ENCODE results near the gene TBX21.

The TBX21 gene

DNA sequence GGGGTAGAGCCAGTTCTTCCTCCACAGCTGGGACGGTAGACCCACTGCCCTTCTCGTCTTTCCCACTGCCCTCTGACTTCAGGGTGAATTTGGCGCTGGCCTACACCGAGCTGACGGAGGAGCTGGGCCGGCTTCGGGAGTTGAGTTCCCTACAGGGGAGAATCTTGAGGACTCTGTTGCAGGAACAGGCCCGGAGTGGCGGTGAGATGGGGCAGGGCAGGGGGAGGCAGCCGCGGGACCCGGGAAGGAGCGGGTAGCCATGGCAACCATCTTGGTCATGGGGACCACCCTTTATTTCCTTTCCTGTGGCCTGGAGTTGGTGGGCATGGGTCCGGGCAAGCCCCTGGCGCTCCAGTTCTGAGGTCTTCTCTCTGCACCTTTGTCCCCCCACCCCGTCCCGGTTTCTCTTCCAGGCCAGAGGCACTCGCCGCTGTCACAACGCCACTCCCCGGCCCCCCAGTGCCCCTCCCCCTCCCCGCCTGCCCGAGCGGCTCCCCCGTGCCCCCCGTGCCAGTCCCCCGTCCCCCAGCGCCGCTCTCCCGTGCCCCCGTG, 24.6 kb upstream of the TBX21 start:
- WGBS, 2 donors (ENCODE audit: extremely low coverage in 2 of 2, insufficient read length in 2 of 2, insufficient replicate concordance in 1 of 2) = no CpG with 5 or more reads among the region's 31 CpGs
- Histone ChIP-seq H2BK5ac (ENCODE audit: low read length) (peak overlapping the region; percentile 85), H2BK15ac (ENCODE audit: low read length) (no peak overlapping the region), H3K9ac (ENCODE audit: low read depth, low read length, poor library complexity) (peak overlapping the region; percentile 50), H4K8ac (ENCODE audit: low read depth, low read length) (no peak overlapping the region), H2AFZ (ENCODE audit: low read length) (no peak overlapping the region), H3K36me3 (replicated peaks in 1 of 2; ENCODE audit: control insufficient read depth in 2 of 2, insufficient read depth in 2 of 2, low read length in 2 of 2) (peaks cover 13 to 25% of the 10 kb centered on the region in 2 donors), H3K79me1 (ENCODE audit: low read depth, low read length) (no peaks in the 10 kb centered on the region), H3K27me3 (ENCODE audit: control insufficient read depth in 3 of 3, insufficient read depth in 3 of 3, low read depth in 1 of 3, low read length in 3 of 3) (peaks cover 0 to 8% (median 0%) of the 10 kb centered on the region in 3 experiments), H2BK120ac (ENCODE audit: low read depth, low read length) (no peak overlapping the region), H3K27ac (replicated peaks; ENCODE audit: low read length) (no peak overlapping the region), H3K18ac (ENCODE audit: low read length) (no peak overlapping the region), H3K4me3 (ENCODE audit: low read length in 2 of 2) (peak overlapping the region in 1 of 2 donors; percentile 25), H4K91ac (ENCODE audit: low read depth, low read length, poor library complexity) (no peak overlapping the region), H3K14ac (ENCODE audit: low read length) (no peak overlapping the region), H3K23ac (ENCODE audit: low read depth, low read length, poor library complexity) (no peak overlapping the region), H2AK5ac (ENCODE audit: low read depth, low read length) (no peak overlapping the region), H2BK12ac (ENCODE audit: low read length) (no peak overlapping the region), H3K4me2 (ENCODE audit: insufficient read depth, low read length, poor library complexity, severe bottlenecking) (no peak overlapping the region), H3K4me1 (ENCODE audit: control insufficient read depth in 2 of 2, insufficient read depth in 1 of 2, low read depth in 1 of 2, low read length in 2 of 2) (peaks cover 3 to 13% of the 10 kb centered on the region in 2 donors), H3K9me3 (replicated peaks in 1 of 2; ENCODE audit: control insufficient read depth in 2 of 2, insufficient read depth in 1 of 2, low read depth in 1 of 2, low read length in 2 of 2) (no peaks in the 10 kb centered on the region), H3K4ac (ENCODE audit: low read length) (no peak overlapping the region)
- no peak for DNase-seq (ENCODE audit: low spot score)

DNA sequence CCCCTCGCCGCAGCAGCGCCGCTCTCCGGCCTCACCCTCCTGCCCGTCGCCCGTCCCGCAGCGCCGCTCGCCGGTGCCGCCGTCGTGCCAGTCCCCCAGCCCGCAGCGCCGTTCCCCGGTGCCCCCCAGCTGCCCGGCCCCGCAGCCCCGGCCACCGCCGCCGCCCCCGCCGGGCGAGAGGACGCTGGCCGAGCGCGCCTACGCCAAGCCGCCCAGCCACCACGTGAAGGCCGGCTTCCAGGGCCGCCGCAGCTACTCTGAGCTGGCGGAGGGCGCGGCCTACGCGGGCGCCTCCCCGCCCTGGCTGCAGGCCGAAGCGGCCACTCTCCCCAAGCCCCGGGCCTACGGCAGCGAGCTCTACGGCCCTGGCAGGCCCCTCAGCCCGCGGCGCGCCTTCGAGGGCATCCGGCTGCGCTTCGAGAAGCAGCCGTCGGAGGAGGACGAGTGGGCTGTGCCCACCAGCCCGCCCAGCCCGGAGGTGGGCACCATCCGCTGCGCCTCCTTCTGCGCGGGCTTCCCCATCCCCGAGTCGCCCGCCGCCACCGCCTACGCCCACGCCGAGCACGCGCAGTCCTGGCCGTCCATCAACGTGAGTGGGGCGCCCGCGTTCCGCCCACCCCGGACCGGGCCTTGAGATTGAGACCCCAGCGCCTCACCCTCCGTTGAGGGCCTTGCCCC, 24.0 kb upstream of the TBX21 start:
- no peak for DNase-seq (ENCODE audit: low spot score)

DNA sequence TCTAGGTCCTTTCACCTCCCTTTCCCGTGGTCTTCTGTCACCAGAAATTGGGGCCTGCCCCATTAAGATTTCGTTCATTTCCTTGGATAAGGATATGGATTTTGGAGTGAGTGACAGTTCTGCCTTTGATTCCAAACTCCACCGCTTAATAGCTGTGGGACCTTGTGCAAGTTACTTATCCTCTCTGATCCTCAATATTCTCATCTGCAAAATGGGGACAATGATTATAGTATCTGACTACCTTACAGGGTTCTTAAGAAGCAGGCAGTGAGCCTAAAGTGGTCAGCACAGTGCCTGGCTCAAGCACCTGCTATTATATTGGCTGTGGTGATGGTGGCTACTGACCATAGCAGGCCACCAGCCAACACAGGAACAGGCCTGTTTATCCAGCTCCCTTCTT, 23.4 kb upstream of the TBX21 start:
- Histone ChIP-seq H3K4me2 (ENCODE audit: insufficient read depth, low read length, poor library complexity, severe bottlenecking) (no peak overlapping the region), H3K23ac (ENCODE audit: low read depth, low read length, poor library complexity) (no peak overlapping the region), H2AK5ac (ENCODE audit: low read depth, low read length) (no peak overlapping the region), H2BK15ac (ENCODE audit: low read length) (no peak overlapping the region), H2AFZ (ENCODE audit: low read length) (no peak overlapping the region), H3K4ac (ENCODE audit: low read length) (no peak overlapping the region), H3K14ac (ENCODE audit: low read length) (no peak overlapping the region), H3K4me1 (ENCODE audit: control insufficient read depth in 2 of 2, insufficient read depth in 1 of 2, low read depth in 1 of 2, low read length in 2 of 2) (peaks cover 3 to 16% of the 10 kb centered on the region in 2 donors), H2BK12ac (ENCODE audit: low read length) (no peak overlapping the region), H3K18ac (ENCODE audit: low read length) (no peak overlapping the region), H3K27ac (replicated peaks; ENCODE audit: low read length) (no peak overlapping the region), H4K8ac (ENCODE audit: low read depth, low read length) (no peak overlapping the region), H3K79me1 (ENCODE audit: low read depth, low read length) (no peaks in the 10 kb centered on the region), H3K27me3 (ENCODE audit: control insufficient read depth in 3 of 3, insufficient read depth in 3 of 3, low read depth in 1 of 3, low read length in 3 of 3) (peaks cover 0 to 8% (median 3%) of the 10 kb centered on the region in 3 experiments), H2BK5ac (ENCODE audit: low read length) (no peak overlapping the region), H2BK120ac (ENCODE audit: low read depth, low read length) (no peak overlapping the region), H3K4me3 (ENCODE audit: low read length in 2 of 2) (no peak overlapping the region), H3K9me3 (replicated peaks in 1 of 2; ENCODE audit: control insufficient read depth in 2 of 2, insufficient read depth in 1 of 2, low read depth in 1 of 2, low read length in 2 of 2) (no peaks in the 10 kb centered on the region), H3K9ac (ENCODE audit: low read depth, low read length, poor library complexity) (no peak overlapping the region), H4K91ac (ENCODE audit: low read depth, low read length, poor library complexity) (no peak overlapping the region), H3K36me3 (replicated peaks in 1 of 2; ENCODE audit: control insufficient read depth in 2 of 2, insufficient read depth in 2 of 2, low read length in 2 of 2) (peaks cover 13 to 25% of the 10 kb centered on the region in 2 donors)
- no CpG with 5 or more reads among the region's 3 CpGs for WGBS, 2 donors (ENCODE audit: extremely low coverage in 2 of 2, insufficient read length in 2 of 2, insufficient replicate concordance in 1 of 2)
- no peak for DNase-seq (ENCODE audit: low spot score)

More for the DNA sequence above, 24.0 kb upstream of the TBX21 start:
- Histone ChIP-seq H3K4me3 (ENCODE audit: low read length in 2 of 2) (no peak overlapping the region), H3K4ac (ENCODE audit: low read length) (no peak overlapping the region), H3K18ac (ENCODE audit: low read length) (peak overlapping the region; percentile 76), H3K79me1 (ENCODE audit: low read depth, low read length) (no peaks in the 10 kb centered on the region), H3K27ac (replicated peaks; ENCODE audit: low read length) (no peak overlapping the region), H2AFZ (ENCODE audit: low read length) (no peak overlapping the region), H2BK15ac (ENCODE audit: low read length) (no peak overlapping the region), H2BK120ac (ENCODE audit: low read depth, low read length) (no peak overlapping the region), H3K27me3 (ENCODE audit: control insufficient read depth in 3 of 3, insufficient read depth in 3 of 3, low read depth in 1 of 3, low read length in 3 of 3) (peaks cover 0 to 8% (median 0%) of the 10 kb centered on the region in 3 experiments), H3K9me3 (replicated peaks in 1 of 2; ENCODE audit: control insufficient read depth in 2 of 2, insufficient read depth in 1 of 2, low read depth in 1 of 2, low read length in 2 of 2) (no peaks in the 10 kb centered on the region), H3K4me1 (ENCODE audit: control insufficient read depth in 2 of 2, insufficient read depth in 1 of 2, low read depth in 1 of 2, low read length in 2 of 2) (peaks cover 3 to 13% of the 10 kb centered on the region in 2 donors), H3K36me3 (replicated peaks in 1 of 2; ENCODE audit: control insufficient read depth in 2 of 2, insufficient read depth in 2 of 2, low read length in 2 of 2) (peaks cover 13 to 25% of the 10 kb centered on the region in 2 donors), H2BK5ac (ENCODE audit: low read length) (no peak overlapping the region), H3K9ac (ENCODE audit: low read depth, low read length, poor library complexity) (peak overlapping the region; percentile 52), H2BK12ac (ENCODE audit: low read length) (no peak overlapping the region), H4K91ac (ENCODE audit: low read depth, low read length, poor library complexity) (no peak overlapping the region), H3K14ac (ENCODE audit: low read length) (no peak overlapping the region), H3K23ac (ENCODE audit: low read depth, low read length, poor library complexity) (no peak overlapping the region), H3K4me2 (ENCODE audit: insufficient read depth, low read length, poor library complexity, severe bottlenecking) (peak overlapping the region; percentile 48), H2AK5ac (ENCODE audit: low read depth, low read length) (no peak overlapping the region), H4K8ac (ENCODE audit: low read depth, low read length) (no peak overlapping the region)
- WGBS, 2 donors (ENCODE audit: extremely low coverage in 2 of 2, insufficient read length in 2 of 2, insufficient replicate concordance in 1 of 2) = no CpG with 5 or more reads among the region's 89 CpGs

DNA sequence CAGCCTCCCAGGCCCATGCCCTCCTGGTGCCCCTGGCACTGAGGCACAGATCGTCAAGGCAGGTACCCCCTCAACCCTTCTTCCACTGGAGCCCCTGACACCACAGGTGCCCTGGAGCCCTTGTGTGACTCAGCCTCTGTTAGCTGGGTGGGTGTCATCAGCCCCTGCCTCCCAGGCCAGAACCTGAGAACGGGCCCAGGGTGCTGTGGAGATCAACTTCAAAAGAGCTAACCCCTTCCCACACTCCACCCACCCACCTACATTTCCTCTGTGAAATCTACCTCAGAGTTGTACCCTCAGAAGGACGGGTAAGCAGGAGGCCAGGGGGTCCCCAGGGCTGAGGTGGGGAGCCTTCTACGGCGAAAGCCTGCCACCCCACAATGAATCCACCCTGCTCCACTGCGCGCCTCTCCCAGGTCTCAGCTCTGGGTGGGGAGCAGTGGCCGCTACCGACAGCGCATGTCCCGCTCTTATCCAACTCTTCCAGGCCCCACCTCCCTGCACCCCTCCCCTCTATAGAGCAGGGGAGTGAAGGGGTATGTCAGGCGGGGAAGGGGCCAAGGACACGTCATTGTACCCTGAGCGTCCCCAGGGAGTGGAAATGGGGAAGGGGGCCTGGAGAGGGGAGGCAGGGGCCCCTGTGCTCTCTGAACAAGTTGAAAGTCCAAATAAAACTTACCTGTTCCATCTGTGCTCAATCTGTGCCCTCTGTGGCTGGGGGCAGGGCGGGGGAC, 21.5 kb upstream of the TBX21 start:
- peaks cover 3 to 10% of the 10 kb centered on the region in 2 donors for H3K4me1 ChIP-seq (ENCODE audit: control insufficient read depth in 2 of 2, insufficient read depth in 1 of 2, low read depth in 1 of 2, low read length in 2 of 2)
- H2BK12ac ChIP-seq (ENCODE audit: low read length) = no peak overlapping the region
- no peak for DNase-seq (ENCODE audit: low spot score)
- H3K4me3 ChIP-seq (ENCODE audit: low read length in 2 of 2) = no peak overlapping the region
- no peak overlapping the region for H3K4me2 ChIP-seq (ENCODE audit: insufficient read depth, low read length, poor library complexity, severe bottlenecking)
- no peak overlapping the region for H2BK120ac ChIP-seq (ENCODE audit: low read depth, low read length)
- no peaks in the 10 kb centered on the region for H3K79me1 ChIP-seq (ENCODE audit: low read depth, low read length)
- H4K91ac ChIP-seq (ENCODE audit: low read depth, low read length, poor library complexity) = no peak overlapping the region
- H2AK5ac ChIP-seq (ENCODE audit: low read depth, low read length) = no peak overlapping the region
- H3K9me3 ChIP-seq (replicated peaks in 1 of 2; ENCODE audit: control insufficient read depth in 2 of 2, insufficient read depth in 1 of 2, low read depth in 1 of 2, low read length in 2 of 2) = no peaks in the 10 kb centered on the region
- peaks cover 11 to 21% of the 10 kb centered on the region in 2 donors for H3K36me3 ChIP-seq (replicated peaks in 1 of 2; ENCODE audit: control insufficient read depth in 2 of 2, insufficient read depth in 2 of 2, low read length in 2 of 2)
- H2BK5ac ChIP-seq (ENCODE audit: low read length) = no peak overlapping the region
- WGBS, 2 donors (ENCODE audit: extremely low coverage in 2 of 2, insufficient read length in 2 of 2, insufficient replicate concordance in 1 of 2) = no CpG with 5 or more reads among the region's 15 CpGs
- no peak overlapping the region for H4K8ac ChIP-seq (ENCODE audit: low read depth, low read length)
- no peak overlapping the region for H3K23ac ChIP-seq (ENCODE audit: low read depth, low read length, poor library complexity)
- H3K27me3 ChIP-seq (ENCODE audit: control insufficient read depth in 3 of 3, insufficient read depth in 3 of 3, low read depth in 1 of 3, low read length in 3 of 3) = peaks cover 0 to 18% (median 10%) of the 10 kb centered on the region in 3 experiments
- no peak overlapping the region for H3K14ac ChIP-seq (ENCODE audit: low read length)
- no peak overlapping the region for H2BK15ac ChIP-seq (ENCODE audit: low read length)
- H3K9ac ChIP-seq (ENCODE audit: low read depth, low read length, poor library complexity) = no peak overlapping the region
- no peak overlapping the region for H3K27ac ChIP-seq (replicated peaks; ENCODE audit: low read length)
- no peak overlapping the region for H2AFZ ChIP-seq (ENCODE audit: low read length)
- H3K4ac ChIP-seq (ENCODE audit: low read length) = no peak overlapping the region
- H3K18ac ChIP-seq (ENCODE audit: low read length) = no peak overlapping the region

Data from neuronal stem cell (in vitro differentiated cells).